ENCODE data around the gene GALNT18.

The GALNT18 gene

DNA sequence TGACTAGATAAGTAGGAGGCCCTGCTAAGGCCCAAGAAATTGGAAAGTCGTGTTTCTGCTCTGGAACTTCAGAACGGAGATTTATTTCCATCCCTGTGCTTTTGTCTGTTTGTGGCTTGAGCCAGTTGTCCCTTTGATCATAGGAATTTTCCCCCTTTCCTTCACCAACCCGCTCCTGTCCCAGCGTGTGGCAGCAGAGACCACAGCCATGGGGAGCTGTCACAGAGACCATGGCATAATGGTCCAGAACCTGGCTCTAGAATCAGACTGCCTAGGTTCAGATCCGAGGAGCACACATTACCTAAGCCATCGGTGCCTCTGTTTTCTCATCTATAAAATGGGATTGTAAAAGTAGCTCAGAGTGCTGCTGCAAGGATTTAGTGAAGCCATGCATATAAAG, 128.1 kb downstream of the GALNT18 start:
- DNase-seq = no peak

DNA sequence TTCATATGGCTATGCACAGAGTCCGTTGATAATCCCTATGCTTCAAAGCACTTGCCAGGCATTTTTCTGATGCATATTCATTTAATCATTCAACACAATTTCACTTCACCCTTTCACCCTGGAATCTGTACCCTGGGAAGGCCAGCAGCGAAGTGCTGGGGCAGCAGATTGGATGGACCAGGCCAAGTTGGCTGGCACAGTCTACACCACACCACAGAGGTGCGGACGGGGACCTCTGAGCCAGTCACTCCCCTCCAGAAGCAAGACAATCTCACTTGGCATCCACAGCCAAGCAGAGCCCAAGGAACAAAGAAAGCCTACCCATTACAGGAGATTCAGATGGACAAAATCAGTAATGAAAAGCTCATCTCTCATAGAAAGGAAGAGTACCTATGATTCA, 130.2 kb downstream of the GALNT18 start:
- no peak for DNase-seq

DNA sequence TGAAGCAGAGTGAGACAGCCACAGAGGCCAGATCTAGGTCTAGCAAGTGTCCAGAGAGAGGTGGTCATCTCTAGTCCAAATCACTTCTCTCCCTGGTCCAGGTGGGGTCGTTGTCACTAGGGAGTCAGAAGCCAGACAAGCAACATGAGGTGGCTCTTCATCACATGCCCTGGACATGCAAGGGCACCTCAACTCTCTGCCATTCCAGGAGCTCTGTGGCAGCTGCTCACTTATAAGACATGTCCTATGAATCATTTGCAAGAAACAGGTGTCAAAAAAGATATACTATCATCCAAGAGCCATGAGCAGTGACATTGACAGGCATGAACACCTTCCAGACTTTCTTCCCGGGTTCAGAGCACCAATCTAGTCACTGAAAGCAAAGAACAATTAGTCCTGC, 130.8 kb downstream of the GALNT18 start:
- DNase-seq = no peak

DNA sequence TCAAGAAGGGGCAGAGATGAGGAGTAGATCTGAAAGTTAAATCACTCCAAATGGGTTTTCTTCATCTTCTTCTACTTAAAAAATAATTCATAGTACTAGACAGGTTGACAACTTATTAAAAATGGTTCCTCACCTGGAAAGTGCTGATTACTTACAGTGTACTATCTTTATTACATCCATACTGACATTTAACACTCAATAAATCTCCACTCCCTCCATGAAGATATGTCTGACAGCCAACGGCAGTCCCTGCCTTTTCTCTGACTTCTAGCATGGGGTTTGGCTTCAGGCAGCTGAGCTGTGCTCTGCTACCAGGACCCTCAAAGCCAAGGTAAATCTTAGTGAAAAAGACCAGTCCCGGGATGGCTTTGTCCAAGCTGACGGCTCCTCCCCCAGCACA, 135.4 kb downstream of the GALNT18 start:
- DNase-seq = no peak

DNA sequence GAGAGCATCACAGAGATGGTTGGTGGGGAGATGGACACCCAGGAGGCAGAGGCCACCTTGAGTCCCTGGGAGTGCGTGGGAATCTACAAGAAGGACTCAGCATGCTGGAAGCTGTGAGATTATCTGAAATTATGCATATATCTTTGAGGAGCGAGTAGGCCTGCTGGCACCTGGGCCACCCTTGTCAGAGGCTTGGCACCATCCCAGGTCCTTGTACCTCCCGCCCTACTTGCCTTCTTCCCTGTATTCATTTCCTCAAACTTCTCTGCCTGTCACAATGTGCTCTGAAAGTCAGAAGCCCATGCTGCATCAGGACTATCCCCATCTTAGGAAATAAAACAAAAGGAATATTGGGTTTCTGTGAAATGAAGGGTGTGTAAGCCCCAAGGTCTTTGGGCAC, 135.8 kb downstream of the GALNT18 start:
- DNase-seq = no peak

DNA sequence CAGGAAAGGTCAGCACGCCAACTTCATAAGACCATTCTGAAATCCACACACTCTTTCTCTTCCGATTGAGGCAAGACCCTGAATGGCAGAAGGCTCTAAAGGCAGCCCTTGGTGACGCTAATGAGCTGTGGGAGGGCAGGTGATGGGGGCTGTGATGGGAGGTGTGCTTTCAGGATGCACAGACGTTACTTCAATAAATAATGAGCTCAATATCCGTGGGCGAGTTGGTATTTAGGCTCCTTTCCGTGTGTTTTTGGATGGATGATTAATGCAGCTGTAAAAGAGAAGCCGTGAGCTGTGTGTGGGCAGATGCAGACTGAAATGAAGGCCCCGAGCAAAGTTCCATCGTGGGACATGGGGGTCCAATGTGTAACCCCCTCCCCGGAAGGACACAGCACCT, 138.2 kb downstream of the GALNT18 start:
- DNase-seq = no peak

DNA sequence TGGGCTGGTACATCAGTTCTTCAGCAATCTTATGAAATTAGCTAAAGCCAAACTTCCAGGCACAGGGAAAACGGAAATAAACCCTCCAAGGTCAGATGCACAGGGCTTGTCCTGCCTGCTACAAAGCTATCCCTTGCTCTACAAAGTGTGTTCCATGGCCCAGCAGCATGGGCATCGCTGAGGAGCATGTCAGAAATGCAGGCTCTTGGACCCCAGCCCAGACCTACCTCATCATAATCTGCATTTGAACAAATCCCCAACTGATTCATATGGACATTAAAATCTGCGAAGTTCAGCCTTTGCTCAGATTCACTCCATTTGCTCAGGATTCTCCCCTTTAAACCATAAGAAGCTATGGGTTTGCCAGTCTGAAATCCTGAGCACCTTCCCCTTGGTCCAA, 139.1 kb downstream of the GALNT18 start:
- DNase-seq = no peak

DNA sequence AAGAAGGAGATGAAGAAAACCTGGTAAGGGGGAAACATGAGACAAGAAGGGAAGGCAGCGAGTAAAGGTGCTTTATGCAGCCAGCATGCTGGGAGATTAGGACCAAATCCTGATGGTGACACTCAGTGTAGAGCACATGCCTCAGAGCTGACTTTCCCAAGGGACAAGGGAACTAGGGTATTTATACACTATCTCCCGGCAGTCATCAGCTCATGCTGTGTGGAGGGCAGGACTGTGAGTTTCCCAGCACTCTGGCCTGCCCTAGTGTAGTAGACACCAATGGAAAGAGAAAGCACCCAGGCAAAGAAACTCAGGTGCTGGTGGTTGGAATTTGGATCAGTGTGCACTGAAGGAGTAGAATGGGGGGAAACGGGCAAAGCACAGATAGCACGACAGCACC, 140.4 kb downstream of the GALNT18 start:
- no peak for DNase-seq

DNA sequence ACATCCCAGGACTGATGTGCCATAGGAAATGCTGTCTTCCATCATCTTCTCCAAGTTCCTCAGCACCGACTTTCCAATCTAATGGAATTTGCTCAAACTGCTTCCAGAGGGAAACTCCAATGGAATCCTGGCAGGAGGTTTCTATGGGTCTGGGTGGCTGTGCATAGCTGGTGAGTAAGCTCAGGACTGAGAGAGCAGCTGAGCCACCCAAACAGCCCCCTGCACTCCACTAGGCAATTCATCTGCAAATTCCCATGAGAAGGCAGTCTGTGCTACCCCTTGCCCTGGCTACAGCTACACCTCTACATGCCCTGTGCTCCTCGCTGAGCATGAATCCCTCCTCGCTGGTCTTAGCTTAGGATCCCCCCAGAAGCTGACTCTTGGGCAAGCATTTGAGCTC, 140.8 kb downstream of the GALNT18 start:
- no peak for DNase-seq

DNA sequence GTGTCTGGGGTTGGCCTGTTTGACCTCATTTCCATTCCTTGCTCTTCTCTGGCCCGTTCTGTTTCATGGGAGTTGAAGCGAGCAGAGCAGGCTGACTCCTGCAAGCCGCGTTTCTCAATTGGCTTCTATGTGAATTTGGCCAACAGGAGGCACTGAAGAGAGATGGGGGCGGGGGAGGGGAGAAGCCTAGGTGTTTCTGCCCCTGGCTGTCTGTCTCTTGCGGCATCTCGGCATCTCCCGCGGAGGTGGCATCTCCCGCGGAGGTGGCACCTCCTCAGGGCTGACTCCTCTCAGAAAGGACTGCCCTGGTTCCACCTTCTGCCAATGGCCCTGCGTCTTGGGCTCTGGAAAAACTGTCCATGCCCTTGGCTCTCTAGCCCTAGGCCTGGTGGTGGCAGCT, 143.1 kb downstream of the GALNT18 start:
- DNase-seq = no peak

DNA sequence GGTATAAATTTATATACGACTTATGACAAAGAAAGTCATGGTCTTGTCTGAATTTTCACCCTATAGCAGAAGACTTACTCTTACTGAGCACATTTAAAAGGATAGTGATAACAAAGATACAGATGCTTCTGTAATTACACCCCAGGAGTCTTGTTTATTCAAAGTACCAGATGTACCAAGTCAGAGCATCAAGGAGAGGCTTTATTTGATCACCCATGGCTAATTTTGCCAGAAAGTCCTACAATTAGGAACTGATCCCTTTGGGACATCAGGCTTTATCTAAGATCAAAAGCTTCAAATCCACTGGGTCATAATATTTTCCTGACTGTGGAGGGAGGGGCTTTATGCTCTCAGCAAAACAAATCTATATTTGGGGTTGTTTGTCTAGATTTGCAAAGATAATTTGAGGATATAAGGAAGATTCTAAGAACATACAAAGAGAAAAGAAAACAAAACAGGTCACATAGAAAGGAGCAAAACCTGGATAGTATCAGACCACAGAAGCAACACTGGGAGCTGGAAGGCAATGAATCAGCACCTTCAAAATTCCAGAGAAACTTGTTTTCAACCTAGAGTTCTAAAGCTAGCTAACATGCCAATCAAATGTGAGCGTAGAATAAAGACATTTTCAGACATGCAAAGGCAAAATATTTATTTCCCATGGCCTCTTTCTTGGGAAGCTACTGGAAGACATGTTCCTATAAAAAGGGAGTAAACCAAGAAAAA, 143.9 kb downstream of the GALNT18 start:
- no peak for DNase-seq

DNA sequence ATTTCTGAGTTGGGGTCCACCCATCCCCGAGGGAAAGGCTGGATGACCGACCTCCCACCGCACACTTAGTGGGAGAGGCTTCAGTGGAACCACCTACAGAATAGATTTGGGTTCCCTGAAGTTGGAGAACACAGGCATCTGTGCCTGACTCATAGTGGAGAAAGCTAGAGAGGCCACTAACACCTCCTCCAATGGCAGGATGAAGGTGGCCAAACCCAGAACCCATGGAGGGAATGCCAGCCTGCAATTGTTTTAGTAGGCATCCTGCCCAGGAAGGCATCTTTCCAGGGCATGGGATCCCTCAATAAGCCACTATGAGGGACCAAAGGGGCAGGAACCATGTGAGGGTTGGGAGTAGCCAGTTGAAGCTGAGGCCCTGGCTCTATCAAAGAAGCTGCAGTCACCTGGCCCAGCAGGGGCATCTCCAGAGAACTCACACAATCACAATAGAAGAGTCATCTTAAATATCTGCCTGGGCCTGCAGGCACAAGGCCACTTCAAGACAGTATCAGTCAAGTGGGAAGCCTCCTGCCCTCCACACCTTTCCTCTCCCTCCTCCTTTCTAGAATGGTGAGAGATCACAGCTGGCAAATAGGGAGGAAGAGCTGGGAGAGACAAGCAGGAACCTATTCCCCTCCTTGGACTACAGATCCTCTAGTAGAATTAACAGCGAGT, 144.7 kb downstream of the GALNT18 start:
- DNase-seq = no peak

DNA sequence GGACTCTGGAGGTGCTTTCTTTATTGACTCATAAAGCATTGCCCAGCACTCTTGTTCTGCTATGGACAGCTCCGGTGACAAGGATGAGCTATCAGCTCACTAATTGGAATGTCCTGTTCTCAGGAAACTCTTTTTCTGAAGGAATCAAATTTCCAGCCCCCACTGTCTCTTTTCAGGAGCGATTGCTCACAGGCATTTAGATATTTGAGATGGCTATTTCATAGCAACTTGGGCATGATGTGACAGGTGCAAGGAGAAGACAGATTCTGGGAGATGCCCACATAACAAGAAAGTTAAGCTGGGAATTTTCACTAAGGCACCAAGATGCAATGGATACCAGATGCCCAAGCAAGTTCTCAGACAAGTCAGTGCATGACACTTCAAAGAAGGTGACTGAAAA, 145.3 kb downstream of the GALNT18 start:
- no peak for DNase-seq

DNA sequence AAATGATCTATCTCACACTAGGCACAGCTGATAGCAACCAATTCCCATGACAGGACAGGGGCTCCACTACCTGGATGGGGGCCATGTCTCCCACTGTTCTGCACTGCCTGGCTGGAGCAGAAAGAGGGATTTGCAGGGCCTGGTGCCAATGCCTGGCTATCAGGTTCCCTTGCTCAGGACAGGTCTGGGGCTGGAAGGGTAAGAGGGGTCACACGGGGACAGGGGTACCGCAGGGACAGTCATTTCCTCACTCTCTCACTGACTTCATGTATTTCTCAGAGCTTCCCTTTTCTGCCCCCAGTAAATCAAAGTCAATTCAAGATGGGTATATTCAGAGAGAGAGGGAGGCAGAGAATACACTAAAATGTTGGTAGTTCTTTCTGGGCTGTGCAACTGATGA, 149.7 kb downstream of the GALNT18 start:
- DNase-seq = no peak

DNA sequence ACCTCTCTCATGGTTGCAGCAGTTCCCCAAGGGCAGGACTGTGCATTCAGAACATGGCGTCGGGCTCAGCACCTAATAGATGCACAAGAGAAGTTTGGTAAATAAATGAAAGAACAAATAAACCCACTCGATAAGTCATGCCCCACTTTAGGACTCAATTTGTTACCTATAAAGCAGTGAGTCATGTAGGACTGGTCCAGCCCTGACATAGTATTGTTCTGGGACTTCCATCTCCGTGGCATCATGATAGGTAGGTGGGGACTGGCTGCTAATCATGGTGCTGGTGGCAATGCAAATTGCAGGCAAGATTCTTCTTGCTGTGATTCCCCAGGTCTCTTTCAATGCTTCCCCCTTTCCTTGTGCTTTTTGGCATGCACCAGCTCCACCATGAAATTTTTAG, 150.6 kb downstream of the GALNT18 start:
- no peak for DNase-seq

DNA sequence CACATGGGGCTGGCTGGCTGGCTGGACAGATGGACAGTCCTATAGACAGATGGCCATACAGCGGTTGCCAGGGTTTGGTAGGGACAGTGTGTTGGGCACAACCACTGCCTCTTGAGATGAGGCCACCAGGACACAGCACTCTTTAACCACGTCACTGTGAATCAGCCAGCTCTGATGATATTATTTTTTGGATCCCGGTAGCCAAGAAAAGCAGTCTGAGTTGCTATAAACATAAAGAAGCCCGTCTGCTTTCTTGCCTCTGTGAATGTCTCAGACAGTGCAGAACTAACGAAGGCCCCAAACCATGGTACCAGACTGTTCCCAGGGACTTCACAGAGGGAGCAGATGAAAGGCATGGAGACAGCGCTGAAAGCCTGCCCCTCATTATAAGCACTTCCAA, 152.9 kb downstream of the GALNT18 start:
- no peak for DNase-seq

DNA sequence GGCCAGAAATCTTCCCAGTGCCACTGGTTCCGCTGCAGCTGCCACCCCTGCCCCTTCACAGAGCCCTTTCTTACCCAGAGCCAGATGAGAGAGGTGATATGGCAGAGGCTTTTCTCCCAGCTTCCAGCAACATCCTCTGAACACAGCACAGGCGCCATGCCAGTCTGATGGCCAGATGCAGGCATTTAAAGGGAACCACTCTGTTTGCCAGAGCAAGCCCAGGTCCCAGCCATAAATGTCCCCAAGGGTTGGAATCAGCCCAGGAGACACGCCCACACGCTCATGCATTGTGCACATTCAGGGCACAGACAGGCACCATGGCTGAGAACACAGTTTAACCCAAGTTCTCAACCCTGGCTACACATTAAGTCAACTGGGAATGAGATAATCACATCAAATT, 154.5 kb downstream of the GALNT18 start:
- no peak for DNase-seq

DNA sequence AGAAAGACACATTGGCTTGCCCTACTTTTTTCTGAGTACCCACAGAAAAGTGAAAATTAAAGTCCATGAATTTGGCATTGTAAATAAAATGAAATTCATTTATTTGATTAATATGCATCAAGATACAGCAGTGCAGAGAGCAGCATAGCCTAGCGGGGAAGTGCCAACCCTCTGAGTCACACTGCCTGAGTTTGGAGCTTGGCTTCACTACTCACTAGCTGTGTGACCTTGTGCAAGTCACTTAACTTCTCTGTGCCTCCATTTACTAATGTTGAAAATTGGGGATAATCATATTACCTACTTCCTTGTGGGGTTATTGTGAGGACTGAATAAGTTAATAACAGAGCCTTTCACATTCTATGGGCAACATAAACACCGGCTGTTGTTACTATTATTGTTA, 157.2 kb downstream of the GALNT18 start:
- no peak for DNase-seq

DNA sequence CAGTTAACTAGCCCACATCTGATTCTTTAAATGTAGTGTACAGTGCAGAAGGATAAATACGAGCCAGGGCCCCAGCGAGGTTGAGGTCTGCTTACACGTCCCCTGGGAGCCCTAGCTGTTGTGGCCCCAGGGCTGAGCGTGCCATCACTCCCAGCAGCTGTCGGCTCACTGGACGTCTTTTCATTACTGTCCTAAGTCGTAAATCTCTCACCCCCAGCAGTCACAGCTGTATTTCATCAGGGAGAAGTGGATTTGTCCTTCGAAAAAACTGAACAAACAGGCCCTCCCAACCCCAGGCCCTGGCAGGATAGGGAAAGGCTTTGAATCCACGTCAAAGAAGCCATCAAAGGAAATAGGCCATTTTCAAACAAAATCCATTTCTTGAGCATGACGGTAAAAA, 158.4 kb downstream of the GALNT18 start:
- DNase-seq = no peak

DNA sequence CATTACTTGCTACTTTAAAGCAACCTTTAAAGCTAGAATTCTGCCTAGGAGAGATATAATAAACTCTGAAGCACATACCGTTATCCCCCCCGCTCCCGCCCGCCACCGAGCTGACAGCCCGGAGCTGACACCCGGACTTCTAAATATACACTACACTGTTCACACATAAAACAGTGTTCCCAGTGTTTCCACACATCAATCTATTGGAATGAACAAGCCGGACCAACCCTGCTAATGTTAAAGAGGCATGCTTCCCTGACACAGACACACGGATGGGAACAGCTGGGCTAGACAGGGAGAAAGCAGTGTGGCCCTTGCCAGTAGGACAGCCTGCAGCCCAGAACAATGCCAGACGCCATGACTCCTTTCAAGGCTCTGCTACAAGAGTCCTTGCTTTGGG, 160.3 kb downstream of the GALNT18 start:
- no peak for DNase-seq

DNA sequence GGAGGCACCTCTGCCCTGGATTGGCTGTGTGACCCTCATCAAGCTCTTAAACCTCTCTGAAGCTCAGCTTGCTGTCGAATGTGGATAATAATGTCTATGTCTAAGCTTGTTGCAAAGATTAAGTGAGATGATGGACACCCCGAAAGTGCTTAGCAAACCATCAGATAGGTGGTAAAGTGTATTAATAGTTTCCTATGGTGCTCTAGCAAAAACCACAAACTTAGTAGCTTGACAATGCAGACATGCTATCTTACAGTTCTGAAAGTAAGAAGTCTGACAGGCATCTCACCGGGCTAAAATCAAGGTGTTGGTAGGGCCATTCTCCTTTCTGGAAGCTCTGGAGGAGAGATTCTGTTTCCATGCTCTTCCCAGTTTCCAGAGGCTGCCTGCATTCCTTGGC, 162.2 kb downstream of the GALNT18 start:
- DNase-seq = no peak

DNA sequence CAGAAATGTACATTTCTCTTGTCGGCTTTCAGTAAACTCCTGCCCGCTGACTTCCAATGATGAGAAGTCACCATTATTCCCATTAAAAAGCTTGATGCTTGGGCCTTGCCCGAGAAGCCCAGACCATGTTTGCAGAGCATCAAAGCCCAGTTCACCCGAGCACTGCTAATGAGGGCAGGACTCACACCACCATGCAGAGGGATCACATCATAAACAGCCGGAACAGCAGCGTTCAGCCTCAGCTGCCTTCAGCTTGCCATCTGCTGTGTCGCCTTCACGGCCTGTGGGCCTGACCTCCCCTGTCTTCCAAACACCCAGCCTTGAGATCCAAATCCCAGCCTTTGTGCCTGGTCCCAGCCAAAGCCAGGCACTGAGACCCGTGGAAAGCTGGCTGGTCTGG, 163.3 kb downstream of the GALNT18 start:
- DNase-seq = no peak

DNA sequence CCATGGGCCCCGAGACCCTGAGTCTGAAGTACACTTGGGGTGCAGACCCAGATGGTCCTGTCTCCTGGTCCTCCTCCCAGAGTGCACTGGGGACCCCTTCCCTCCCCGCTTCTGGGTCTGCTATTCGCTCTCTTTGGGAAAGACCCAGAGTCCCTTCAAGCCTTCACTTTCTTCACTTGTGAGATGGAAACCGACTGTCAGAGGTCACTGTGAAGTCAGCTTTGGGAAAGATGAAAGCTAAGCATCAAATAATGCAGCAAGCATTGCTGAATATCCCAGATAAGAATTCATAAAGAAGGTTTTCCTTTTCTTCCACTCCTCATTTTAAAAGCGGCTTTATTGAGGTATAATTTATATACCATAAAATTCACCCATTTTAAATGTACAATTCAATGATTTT, 163.8 kb downstream of the GALNT18 start:
- no peak for DNase-seq

DNA sequence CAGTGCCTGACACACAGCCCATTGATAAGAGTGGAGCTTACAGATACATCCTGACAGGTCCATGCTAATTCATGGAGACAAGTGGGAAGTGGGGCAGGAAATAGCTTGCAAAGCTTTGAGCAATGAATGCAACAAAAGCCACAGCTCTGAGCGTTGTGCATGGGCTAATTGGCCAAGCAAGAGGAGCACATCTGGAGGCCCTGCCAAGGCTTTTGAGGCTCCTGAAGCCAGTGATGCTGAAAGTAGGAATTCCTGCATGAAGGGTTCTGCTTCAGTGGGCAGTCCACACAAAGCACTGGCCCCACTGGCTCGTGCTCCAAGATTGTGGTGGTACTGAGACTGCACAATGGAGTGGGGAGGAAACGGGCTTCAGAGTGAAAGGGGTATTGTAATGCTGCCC, 164.9 kb downstream of the GALNT18 start:
- no peak for DNase-seq

DNA sequence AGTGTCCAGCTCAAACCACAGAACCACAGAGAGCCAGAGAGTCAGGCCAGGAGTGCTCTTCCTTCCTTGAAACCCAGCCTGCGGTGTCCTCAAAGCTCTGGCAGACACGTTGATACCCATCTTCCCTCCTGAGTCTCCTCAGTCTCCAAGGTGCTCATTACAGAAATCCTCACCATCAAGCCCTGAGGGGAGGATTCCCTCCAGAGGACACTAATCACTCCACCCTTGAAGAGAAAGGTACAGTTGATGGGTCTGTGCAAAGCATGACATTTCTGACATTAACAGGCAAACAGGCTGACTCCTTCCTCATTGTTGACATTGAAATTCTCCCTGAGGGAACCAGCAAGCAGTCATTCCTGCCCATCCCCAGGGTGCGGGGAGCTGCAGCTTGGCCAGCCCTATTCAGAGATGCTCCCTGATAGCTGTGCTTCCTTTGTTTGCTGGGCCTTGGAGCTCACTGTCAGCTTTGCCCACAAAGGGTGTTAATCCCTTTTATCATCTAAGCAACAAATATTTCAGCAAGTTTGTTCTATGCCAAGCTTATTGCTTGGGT, 167.1 kb downstream of the GALNT18 start:
- DNase-seq = no peak

Measured in T-helper 1 cell (primary cell).